ENCODE measurements around the gene HTT-AS. TPM values are rescaled to one million over a fixed set of nuclear protein-coding genes. Genes with fewer than 3 reads are reported as not detected.

Gene HTT-AS
- total RNA-seq, 1 donor from 2014 or later: not detected

DNA sequence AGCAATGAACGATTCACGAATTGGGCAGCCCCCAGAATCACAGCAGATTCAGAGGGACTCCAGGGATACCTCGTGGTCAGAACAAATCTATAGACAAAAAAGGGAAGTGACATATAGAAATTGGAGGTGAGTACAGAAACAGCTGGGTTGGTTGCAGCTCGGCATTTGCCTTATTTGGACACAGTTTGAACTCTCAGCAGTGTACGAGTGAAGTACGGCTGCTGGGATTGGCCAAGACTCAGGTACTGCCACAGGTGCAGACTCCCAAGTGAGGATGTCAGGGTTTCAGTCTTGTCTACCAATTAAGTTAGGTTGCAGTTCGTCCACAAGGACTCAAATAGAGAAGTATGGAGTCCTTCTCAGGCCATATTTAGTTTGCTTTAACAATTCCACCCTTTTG lies 28.2 kb downstream of the HTT-AS start:
- H3K4me3 Mint-ChIP-seq (ENCODE audit: unreplicated experiment): no peak overlapping the region
- no peaks in the 10 kb centered on the region for H3K4me1 Mint-ChIP-seq (ENCODE audit: unreplicated experiment)
- TF ChIP-seq, protein P1, sequence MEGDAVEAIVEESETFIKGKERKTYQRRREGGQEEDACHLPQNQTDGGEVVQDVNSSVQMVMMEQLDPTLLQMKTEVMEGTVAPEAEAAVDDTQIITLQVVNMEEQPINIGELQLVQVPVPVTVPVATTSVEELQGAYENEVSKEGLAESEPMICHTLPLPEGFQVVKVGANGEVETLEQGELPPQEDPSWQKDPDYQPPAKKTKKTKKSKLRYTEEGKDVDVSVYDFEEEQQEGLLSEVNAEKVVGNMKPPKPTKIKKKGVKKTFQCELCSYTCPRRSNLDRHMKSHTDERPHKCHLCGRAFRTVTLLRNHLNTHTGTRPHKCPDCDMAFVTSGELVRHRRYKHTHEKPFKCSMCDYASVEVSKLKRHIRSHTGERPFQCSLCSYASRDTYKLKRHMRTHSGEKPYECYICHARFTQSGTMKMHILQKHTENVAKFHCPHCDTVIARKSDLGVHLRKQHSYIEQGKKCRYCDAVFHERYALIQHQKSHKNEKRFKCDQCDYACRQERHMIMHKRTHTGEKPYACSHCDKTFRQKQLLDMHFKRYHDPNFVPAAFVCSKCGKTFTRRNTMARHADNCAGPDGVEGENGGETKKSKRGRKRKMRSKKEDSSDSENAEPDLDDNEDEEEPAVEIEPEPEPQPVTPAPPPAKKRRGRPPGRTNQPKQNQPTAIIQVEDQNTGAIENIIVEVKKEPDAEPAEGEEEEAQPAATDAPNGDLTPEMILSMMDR (IDR thresholded peaks at IDR 0.05; ENCODE audit: unreplicated experiment): no peak
- no peak for DNase-seq (ENCODE audit: low spot score)
- no peak overlapping the region for H3K27ac Mint-ChIP-seq (ENCODE audit: unreplicated experiment)
- H3K27me3 Mint-ChIP-seq (ENCODE audit: unreplicated experiment): peaks cover 2% of the 10 kb centered on the region
- H3K36me3 Mint-ChIP-seq (ENCODE audit: low read depth, unreplicated experiment): no peaks in the 10 kb centered on the region
- H3K9me3 Mint-ChIP-seq (ENCODE audit: unreplicated experiment): no peaks in the 10 kb centered on the region

DNA sequence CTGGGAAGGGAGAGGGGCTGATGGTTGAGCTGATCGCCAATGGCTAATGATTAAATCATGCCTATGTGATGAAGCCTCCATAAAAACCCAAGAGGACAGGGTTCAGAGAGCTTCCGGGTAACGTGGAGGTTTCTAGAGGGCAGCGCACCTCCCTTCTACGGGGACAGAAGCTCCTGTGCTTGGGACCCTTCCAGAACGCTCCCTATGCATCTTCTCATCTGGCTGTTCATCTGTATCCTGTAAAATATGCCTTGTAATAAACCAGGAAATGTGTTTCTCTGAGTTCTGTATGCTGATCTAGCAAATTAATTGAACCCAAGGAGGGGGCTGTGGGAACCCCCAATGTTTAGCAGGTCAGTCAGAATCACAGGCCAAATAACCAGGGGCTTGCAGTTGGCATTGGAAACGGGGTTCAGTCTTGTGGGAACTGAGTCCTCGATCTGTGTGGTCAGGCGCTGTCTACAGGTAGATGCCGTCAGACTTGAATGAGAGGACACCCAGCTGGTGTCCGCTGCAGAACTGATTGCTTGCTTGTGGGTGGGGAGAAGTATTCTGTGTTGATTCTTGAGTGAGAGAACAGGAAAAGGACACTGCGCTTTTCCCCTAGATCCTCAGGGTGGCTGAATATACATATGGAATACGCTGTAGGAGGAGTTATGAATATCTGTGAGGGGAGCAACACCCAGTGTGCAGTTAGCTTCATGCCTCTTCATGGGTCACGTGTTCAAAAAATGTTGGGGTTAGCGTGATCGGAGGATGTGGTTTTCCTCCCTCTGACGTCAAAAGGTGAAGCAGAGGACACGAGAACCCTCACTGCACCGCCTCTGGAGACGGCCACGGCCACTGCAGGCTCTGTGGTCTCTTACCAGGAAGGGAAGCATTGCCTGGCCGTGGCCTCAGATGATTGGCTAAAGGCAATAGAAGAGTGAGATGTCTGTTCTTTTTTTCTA lies 29.2 kb downstream of the HTT-AS start:
- Mint-ChIP-seq H3K4me3 (ENCODE audit: unreplicated experiment) (no peak overlapping the region), H3K27ac (ENCODE audit: unreplicated experiment) (no peak overlapping the region), H3K9me3 (ENCODE audit: unreplicated experiment) (no peaks in the 10 kb centered on the region), H3K4me1 (ENCODE audit: unreplicated experiment) (no peaks in the 10 kb centered on the region), H3K36me3 (ENCODE audit: low read depth, unreplicated experiment) (no peaks in the 10 kb centered on the region), H3K27me3 (ENCODE audit: unreplicated experiment) (no peaks in the 10 kb centered on the region)
- no peak for DNase-seq (ENCODE audit: low spot score)
- TF ChIP-seq, protein P1 (IDR thresholded peaks at IDR 0.05; ENCODE audit: unreplicated experiment): no peak

DNA sequence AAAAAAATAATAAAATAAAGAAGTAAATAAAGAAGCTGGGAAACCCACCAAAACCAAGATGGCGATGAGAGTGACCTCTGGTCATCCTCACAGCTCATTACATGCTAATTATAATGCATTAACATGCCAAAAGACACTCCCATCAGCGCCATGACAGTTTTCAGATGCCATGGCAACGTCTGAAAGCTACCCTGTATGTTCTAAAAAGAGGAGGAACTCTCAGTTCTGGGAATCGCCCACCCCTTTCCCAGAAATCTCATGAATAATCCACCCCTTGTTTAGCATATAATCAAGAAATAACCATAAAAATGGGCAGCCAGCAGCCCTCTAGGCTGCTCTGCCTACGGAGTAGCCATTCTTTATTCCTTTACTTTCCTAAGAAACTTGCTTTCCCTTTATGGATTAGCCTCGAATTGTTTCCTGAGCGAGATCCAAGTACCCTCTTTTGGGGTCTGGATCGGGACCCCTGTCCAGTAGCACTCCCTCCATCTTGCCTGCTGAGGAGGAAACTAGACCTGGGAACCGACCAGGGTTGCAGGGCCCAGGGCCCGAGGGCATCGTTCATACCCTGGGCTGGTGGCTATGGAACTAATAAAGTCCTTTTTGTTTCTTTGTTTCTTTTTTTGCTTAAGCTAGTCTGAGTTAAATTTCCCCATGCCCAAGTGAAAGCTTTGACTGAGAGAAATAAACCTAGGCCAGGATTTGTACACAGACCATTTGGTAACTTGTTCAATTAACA lies 30.9 kb downstream of the HTT-AS start:
- Mint-ChIP-seq H3K27ac (ENCODE audit: unreplicated experiment) (no peak overlapping the region), H3K4me1 (ENCODE audit: unreplicated experiment) (no peaks in the 10 kb centered on the region), H3K9me3 (ENCODE audit: unreplicated experiment) (no peaks in the 10 kb centered on the region), H3K4me3 (ENCODE audit: unreplicated experiment) (no peak overlapping the region), H3K36me3 (ENCODE audit: low read depth, unreplicated experiment) (no peaks in the 10 kb centered on the region), H3K27me3 (ENCODE audit: unreplicated experiment) (no peaks in the 10 kb centered on the region)
- TF ChIP-seq, protein P1 (IDR thresholded peaks at IDR 0.05; ENCODE audit: unreplicated experiment): no peak
- no peak for DNase-seq (ENCODE audit: low spot score)

GRCh38 chr4:3042226-3042625 lies 32.1 kb downstream of the HTT-AS start:
- Mint-ChIP-seq H3K27me3 (ENCODE audit: unreplicated experiment) (no peaks in the 10 kb centered on the region), H3K27ac (ENCODE audit: unreplicated experiment) (no peak overlapping the region), H3K4me1 (ENCODE audit: unreplicated experiment) (peaks cover 3% of the 10 kb centered on the region), H3K4me3 (ENCODE audit: unreplicated experiment) (no peak overlapping the region), H3K9me3 (ENCODE audit: unreplicated experiment) (no peaks in the 10 kb centered on the region), H3K36me3 (ENCODE audit: low read depth, unreplicated experiment) (no peaks in the 10 kb centered on the region)
- DNase-seq (ENCODE audit: low spot score): no peak
- TF ChIP-seq, protein P1 (IDR thresholded peaks at IDR 0.05; ENCODE audit: unreplicated experiment): no peak
